ENCODE data around the gene BASP1.
"Not testable (repeated sequence)": the region's sequence is repeated elsewhere in the genome, so short reads cannot be mapped to it uniquely, and the experiment has no call there.

Gene BASP1

DNA sequence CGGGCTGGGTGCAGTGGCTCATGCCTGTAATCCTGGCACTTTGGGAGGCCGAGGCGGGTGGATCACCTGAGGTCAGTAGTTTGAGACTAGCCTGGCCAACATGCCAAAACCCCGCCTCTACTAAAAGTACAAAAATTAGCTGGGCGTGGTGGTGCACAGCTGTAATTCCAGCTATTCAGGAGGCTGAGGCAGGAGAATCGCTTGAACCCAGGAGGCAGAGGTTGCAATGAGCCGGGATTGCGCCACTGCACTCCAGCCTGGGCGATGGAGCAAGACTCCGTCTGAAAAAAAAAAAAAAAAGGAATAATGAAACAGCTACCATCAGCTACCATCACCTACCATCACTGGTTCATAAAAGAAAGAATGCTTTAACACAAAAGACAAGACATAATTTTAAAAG is 25.9 kb upstream of the BASP1 start:
- DNase-seq: not testable (repeated sequence)

DNA sequence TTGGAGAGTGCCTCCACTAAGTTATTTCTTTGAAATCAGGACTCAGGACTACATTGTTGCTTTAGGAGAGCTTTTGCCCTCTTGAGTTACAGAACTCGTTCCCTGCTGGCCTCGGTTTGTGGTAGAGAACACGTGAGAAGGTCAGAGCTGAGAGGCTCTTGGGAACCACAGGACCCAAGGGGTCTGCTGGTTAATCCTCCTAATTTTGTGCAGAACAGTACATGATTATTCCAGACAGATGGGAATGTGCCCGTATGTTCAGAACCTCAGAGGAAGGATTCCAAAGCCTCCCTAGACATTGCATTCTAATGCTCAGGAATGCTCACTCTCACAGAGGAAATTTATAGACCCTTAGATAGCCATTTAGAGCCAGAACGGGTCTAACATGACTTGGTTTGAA is 25.2 kb upstream of the BASP1 start:
- no peak for DNase-seq

DNA sequence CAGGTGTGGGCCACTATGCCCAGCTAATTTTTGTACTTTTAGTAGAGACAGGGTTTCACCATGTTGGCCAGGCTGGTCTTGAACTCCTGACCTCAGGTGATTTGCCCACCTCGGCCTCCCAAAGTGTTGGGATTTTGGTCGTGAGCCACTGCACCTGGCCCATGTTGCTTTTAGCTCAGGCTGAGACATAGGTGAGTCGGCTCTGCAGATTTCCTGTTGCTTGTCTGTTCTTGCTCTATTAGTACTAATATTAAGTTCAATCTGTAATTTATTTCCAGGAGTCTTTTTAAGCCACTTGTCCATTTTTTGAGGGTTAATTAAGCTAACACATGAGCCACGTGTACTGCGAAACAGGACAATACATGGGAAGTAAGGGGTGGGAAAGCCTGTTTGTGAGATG is 21.4 kb upstream of the BASP1 start:
- no peak for DNase-seq

DNA sequence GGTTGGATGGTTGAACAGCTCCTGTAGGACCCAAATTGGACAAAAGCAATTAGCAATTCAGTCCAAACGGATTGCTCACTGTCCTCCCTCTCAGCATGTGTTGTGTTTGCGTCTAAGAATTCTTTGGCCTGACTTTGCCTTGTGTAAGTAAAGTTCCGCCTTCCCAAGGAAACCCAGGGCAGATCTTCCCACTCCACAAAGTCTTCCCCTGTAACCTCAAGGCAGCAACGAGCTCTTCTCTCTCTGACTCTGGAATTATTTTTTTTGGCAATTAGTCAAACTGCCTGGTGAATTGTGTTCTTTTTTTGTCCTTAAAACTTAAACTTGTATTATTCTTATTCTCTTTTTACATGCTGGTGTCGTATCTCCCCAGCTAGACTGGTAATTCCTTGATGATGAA is 20.7 kb upstream of the BASP1 start:
- no peak for DNase-seq

DNA sequence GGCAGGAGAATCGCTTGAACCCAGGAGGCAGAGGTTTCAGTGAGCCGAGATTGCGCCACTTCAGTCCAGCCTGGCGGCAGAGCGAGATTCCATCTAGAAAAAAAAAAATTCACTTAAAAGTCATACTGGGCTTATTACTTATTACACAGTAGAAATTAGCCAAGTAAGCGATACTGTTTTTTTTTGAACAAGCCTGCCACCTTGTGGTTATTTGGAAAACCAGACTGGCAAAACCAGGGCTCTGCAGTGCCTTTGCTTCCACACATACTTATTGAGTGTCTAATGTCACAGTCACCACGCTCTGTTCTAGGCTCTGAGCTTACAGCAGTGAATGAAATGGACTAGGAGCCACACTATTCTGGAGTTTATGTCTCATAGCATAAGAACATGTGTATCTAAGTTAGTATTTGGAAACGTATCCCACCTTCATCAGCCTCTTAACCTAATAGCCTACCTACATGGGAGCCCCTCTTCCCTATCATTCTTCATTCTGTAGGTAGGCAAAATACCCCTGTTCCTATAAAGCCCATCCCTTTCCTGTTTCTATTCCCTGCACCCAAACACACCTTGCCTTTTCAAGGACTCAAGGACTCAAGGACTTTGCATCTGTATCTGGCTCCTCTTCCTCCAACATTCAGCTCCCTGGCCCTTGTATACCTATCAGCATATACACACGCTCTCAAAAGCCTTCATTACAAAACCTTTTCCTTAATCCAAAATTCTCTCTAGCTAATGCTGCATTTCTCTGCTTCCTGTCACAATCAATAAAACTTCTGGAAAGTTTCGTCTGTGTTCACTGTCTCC is 13.9 kb upstream of the BASP1 start:
- DNase-seq: no peak

DNA sequence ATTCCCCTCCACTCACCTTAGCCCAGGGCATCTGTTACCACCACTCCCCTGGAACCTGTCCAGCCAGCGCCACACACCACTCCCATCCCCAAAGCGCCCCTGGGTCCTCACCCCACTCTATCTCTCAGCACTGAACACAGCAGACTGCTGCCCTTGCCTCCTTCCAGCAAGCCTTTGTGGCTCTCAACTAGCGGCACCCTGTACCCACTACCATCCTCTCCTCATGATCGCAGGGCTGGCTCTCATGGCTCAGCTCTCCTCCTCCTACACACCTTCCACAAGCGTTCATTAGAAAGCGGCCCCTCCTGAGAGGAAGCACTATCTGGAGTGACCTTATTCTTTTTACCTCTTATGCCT is 13.3 kb upstream of the BASP1 start:
- no peak for DNase-seq

DNA sequence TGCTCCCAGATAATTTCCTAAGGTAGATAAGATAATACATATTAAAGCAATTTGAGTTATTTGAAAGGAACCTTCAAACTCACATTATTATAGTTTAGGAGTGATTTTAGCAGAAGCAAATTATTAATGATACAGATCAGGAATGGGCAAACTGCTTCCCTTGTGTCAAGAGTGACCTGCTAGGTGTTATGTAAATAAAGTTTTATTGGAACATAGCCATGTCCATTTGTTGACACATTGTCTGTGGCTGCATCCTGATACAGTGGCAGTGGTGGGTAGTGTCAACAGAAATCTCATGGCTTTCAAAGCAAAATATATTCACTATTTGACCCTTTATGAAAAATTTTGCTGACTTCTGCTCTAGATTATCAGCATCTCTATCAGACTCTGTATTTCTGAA is 11.4 kb upstream of the BASP1 start:
- DNase-seq: no peak

DNA sequence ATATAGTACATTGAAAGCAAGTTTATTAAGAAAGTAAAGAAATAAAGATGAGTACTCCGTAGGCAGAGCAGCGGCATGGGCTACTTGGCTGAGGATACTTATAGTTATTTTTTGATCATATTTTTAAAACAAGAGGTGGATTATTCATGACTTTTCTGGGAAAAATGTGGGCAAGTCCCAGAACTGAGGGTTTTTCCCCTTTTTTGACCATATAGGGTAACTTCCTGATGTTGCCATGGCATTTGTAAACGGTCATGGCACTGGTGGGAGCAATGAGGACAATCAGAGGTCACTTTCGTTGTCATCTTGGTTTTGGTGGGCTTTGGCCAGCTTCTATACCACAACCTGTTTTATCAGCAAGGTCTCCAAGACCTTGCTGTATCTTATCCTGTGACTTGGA is 5.2 kb upstream of the BASP1 start:
- no peak for DNase-seq

DNA sequence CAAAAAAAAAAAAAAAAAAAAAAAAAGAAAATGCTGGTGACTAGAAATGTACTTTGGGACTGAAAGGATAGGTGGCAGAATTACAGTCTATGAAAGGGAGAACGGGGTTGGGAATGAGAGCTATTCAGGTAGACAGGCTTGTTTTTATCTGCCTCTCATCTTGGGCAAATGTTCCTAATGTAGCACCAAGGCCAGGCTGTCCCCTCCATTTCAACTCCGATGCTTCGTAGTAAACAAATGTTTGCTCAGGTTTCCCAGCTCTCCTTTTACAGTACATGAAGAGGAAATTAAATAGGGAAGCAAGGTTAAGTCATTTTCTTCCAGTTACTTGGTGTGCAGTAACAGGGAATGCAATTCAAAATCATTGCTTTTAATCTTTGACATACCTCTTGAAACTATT is 4.4 kb upstream of the BASP1 start:
- DNase-seq: no peak

DNA sequence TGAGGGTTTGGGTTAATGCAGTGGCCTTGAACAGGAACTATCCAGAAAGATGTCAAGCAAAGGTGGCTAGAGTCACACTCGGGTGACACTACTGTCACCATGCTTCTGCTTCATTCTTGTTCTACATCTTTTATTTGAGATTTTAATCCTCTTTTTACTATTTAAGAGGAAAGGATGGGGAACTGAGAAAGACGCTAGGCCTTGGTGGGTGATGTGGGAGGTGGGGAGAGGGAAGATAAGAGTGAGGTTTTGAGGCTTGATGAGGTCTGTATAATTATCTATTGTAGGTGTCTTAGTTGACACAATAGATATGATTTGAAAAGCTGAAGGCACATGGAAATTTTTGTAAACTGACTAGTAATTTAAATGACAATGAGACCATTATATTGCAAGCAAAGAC is 3.5 kb upstream of the BASP1 start:
- no peak for DNase-seq

DNA sequence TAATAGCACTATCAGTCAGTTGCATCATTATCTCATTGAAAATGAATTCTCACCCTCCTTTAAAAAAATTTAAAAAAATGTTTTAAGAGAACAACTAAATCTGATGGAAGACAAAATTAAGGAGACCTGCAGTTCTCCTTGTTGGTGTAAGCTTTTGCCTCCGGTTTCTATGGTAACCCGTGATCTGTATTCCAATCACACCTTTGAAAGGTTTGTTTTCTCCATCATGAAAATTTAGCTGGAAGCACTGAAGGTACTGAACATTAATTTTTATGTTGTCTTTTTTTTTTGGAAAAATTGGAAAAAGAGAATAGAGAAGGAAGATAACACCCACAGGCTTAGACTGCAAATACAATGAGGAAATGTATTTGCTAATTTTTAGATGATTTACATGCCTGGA is 2.5 kb upstream of the BASP1 start:
- no peak for DNase-seq

DNA sequence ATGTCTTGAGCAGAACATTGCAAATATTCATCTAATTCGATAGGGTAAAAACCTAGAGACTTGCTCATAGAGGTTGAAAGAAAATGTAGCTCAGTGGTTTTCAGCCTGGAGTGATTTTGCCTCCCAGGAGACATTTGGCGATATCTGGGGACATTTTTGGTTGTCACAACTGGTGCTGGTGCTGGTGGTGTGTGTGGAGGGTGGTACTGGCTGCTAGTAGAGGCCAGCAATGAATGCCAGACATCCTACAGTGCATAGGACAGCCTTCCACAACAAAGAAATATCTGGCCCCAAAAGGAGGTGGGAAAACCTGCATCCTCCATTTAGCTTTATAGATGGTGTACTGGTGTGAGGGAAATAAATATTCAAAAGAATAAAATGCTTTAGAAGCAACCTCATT is 2.1 kb upstream of the BASP1 start:
- DNase-seq: no peak

DNA sequence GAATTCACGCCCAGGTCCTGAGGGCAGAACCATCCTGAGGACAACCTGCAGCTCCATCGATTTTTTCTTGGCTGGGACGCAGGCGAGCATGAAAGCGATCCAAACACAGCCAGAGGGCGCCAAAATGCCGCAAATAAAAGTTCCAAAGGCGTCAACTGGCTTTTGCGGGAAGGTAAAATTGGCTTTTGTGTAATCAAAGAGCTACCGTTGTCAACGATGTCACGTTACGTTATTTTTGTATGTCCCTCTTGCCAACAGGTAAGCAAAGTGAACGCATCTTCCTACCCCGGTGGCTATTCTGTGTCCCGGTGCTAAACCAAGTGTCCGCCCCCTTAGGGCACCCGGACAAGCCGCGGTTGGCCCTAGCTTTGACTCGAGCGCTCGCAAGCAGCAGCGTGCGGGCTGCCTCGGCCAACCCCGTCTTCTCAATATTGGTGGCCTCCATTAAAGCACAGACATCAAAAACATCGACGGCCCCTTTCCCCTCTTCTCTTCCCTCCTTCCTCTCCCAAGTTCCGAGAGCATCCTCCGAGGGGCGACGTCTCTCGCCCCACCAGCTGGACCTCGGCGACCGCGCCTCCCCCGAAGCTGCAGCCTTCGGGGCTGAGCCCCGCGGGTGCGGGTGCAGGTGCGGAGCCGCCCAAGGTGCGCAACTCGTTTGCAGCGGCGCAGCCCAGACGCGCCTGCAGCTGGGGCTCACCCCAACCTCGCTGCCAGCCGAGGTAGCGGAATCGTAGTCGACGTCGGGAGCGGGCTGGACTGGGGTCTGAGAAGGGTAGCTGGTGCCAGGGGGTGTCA is 1.1 kb upstream of the BASP1 start:
- peak; percentile 39 for DNase-seq

DNA sequence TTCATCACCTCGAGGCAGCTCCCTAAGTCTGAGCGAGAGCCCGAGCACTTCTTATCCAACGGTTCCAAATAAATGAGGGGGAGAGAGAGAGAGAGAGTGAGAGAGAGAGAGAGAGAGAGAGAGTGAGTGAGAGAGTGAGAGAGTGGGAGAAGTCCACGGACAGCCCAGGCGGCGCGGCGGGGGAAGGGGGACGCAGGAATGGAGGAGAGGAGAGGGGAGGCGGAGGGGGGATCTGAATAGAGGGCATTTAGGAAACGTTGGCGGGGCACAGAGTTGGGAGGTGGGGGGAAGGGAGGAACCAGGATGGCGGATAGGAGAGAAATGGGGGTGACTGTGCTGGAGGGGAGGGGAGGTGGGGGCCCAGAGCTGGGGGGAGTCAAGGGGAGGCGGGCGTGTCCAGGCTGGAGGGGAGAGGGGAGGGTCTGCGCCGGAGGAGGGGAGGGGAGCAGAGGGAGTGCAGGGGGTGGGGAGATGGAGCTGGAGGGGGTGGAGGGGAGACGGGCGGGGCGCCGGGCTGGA is 398 bp upstream of the BASP1 start:
- DNase-seq: no peak

DNA sequence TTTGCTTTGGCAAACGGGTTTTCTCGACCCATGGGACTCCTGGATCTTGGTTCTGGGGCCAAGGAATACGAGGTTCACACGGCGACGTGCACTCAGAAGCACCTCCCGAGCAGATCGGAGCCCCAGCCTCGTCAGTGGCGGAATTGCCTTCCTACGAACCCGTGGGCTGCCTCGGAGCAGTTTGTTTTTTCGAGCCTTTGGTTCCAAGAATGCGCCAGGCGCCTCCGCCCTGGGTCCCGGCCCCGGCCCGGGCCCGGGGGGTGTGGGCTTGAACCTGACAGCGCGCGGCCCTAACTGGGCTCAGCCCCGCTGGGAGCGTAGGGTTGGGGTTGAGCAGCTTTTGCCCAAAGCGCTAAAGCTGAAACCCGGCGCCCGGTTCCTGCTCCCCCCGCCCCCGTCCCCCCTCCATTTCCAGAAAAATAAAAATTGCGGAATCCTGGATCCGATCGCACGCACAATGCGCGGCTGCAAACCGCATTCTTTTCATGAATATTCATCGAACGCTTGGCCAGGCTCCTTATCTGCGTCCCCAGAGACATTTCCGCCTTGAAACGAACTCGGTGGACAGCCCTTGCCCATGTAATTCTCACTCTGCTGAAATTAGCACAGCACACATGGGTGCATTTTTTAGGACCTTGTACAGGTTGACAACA is 1.0 kb downstream of the BASP1 start:
- DNase-seq: peak; percentile 16

DNA sequence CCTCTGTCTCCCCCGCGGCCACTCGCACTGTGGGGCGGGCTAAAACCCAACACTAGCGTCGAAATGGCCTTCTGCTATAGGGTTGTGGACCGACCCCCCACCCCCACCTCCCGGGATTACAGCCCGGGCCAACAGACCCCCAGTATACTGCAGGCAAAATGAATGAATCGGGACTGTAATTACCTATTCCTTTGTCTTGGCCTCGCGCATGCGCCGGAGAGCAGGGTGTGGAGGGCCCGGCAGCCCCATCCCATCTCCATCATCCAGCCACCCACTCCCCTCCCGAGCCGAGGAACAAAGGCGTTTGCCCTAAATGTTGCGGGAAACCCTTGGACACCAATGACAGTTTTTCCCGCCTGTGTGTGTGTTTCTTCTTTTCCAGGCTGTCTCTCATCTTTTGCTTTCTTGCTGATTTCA is 1.6 kb downstream of the BASP1 start:
- DNase-seq: no peak

DNA sequence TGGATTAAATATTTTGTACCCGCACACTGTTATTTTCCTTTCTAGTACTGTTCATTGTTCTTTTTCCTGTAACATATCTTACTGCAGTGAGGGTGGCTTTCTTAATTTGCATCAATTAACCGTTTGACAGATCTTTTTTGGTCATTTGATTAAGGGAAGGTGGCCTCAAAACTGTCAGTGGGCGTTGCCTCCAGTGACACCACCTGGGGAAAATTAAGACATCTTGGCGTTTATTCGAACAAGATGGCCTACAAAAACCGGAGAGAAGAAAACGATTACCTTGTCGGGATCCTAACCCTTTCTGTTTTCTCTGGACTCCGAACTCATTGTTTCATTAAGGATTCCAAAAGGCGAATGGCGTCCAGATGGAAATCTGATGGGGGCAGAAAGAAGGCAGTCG is 2.0 kb downstream of the BASP1 start:
- no peak for DNase-seq

DNA sequence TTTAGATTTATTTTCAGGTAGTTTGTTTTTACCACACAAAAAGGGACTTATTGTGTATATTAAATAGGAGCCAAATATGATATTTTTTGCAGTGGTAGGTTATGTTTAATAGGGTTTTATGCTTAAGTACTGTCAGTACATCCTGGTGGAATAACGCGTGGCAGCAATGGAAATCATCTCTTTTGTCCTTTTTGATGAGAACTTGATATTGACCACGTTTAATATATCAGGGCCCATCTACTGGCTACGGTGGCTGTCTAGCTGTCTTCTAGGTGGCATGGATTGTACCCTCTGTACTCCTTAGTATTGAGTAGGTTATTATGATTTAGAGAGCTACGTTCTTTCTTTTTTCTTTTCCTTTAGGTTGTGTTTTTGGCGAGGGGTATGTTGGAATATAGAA is 2.6 kb downstream of the BASP1 start:
- DNase-seq: no peak

DNA sequence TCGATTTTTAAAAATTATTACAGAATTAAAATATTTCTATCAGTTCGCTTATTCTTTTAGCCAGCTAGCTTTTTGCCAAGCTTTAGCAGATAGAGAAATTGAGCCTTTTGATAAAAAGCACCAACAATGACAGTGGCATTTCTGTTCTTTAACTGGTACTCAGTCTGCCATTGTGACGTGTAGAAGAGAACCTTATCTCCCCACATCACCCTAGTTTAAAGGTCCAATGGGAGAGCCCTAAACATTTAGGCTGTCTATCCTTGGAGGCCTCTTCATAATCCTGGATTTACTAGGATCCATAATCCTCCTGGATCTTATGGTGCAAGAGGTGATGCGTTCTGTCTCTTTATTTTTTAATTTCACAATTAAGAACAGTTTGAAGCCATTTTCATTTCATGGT is 3.0 kb downstream of the BASP1 start:
- DNase-seq: no peak

DNA sequence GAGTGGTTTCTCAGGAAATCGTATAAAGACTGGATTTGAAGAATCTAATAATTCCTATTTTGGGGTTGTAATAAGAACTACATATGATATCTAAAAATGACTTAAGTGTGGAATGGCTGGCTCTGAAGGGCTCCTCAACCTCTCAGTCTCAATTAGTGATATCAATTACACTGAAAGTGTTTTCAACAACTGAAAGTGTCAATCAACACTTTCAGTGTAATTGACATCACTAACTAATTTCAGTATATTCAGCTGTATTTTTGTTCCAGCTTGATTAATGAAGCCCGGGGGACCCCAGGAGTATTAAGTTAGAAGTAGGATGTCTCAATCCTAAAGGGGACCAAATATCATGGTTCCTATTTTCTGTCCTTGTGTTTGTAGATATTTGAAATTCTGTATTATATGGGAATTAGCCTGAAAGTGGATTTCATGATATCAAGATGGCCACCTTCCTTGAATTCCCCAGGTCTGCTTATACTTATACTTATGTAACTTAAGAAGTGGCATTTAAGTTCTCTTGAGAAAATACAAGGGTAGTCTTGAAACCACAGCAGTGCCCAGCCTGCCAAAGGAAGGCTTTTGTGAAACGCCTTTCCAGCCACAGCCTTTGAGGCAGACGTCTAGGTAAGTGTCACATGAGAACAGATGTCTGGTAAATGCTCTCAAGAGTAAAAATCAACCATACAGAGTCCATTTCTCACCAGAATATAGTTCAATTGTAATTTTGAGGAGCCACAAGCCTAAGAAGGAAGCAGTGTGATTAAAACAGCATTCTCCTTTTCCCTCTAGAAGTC is 4.6 kb downstream of the BASP1 start:
- DNase-seq: no peak

DNA sequence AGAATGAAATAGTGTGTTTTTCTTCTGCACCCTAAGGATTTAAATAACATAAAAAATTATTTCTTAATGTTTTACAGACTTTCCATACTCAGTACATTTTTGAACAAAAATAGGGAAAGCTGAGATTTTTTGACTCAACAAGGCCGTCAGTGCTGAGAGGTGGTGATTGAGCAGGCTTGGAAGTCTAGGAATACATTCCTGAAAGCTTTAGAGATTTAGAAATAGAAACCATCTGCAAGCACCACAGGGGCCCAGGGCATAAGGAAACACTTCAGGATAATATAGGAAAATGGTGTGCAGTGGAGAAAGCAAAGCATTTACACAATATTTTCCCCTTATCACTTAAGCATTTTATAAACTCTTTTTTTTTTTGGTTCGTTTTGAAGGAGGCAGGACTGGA is 5.2 kb downstream of the BASP1 start:
- DNase-seq: no peak

DNA sequence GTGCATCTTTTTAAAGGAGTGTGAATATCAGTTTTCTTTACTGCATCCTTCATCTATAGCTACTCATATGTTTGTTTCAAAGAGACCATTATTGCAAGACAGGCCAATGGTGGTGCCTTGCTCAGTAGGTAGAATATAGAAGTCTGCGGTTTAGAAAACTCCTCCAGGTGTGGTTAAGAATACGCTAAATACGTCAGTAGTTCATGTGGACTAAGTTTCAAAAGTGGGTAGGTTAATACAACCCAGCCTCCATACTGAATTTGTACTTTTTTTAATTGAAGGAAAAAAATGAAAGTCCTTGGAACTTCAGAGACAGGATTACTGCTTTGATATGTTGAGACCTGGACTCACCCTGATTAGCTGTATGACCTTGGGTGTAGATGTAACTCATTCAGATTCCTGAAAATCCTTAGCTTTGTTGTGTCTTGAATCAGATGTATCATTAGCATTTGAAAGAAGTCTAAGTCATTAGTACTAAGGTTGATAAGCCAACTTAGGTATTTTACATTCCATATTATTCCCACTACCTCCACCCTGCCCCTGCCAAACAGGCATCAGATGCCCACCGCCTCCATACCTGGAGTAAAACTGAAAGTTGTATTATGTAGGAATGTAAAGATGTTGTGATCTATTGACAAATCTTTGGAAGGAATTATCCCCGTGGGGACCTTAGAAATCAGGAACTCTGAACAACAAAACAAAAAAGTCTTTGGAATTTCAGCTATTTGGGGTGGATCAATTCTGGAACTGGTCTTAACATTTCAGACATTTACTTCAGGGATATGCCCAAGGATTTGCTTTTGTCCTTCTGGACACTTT is 6.1 kb downstream of the BASP1 start:
- DNase-seq: no peak
